GM19438 (cell line): ENCODE results near the gene NLRP5.
"Not testable (repeated sequence)": the region's sequence is repeated elsewhere in the genome, so short reads cannot be mapped to it uniquely, and the experiment has no call there.

ENCODE experiments used
- ATAC-seq: cut with Tn5 transposase; IDR thresholded peaks from one replicate; pipeline ENCODE4 v1.9.1; 2021; ENCODE audit warnings: low read depth; ENCODE audit not compliant: unreplicated experiment

The NLRP5 gene

GRCh38 chr19:55986487-55986886, at the start of gene NLRP5:
TSS of gene NLRP5 (plus strand) at chr19:55986775.
- no peak for ATAC-seq

GRCh38 chr19:55939206-55939605, 47.4 kb upstream of the NLRP5 start:
- no peak for ATAC-seq

GRCh38 chr19:55940306-55940705, 46.3 kb upstream of the NLRP5 start:
- no peak for ATAC-seq

- ATAC-seq: no peak
Measured at GRCh38 chr19:55947532-55947931, 39.0 kb upstream of the NLRP5 start, which contains the start of gene NLRP8. TSS of gene NLRP8 (plus strand) at chr19:55947832.

GRCh38 chr19:55950566-55950965, 36.0 kb upstream of the NLRP5 start:
- not testable (repeated sequence) for ATAC-seq

- ATAC-seq: no peak
Measured at GRCh38 chr19:55956431-55956830, 30.1 kb upstream of the NLRP5 start.

GRCh38 chr19:55958356-55958755, 28.2 kb upstream of the NLRP5 start:
- ATAC-seq: no peak

GRCh38 chr19:55959996-55960675, 26.4 kb upstream of the NLRP5 start:
- ATAC-seq: no peak

- ATAC-seq: no peak
Measured at GRCh38 chr19:55962186-55962585, 24.4 kb upstream of the NLRP5 start.

- ATAC-seq: no peak
Measured at GRCh38 chr19:55973982-55974381, 12.6 kb upstream of the NLRP5 start.

- no peak for ATAC-seq
Measured at GRCh38 chr19:55980415-55980814, 6.2 kb upstream of the NLRP5 start.

- ATAC-seq: no peak
Measured at GRCh38 chr19:55985254-55985653, 1.3 kb upstream of the NLRP5 start.

- no peak for ATAC-seq
Measured at GRCh38 chr19:55990831-55991230, 4.3 kb downstream of the NLRP5 start.

GRCh38 chr19:55993492-55993891, 6.9 kb downstream of the NLRP5 start:
- ATAC-seq: no peak

- ATAC-seq: no peak
Measured at GRCh38 chr19:56014765-56015164, 28.2 kb downstream of the NLRP5 start.

GRCh38 chr19:56015756-56016155, 29.2 kb downstream of the NLRP5 start:
- ATAC-seq: no peak

GRCh38 chr19:56019325-56019724, 32.8 kb downstream of the NLRP5 start:
- not testable (repeated sequence) for ATAC-seq

GRCh38 chr19:56020355-56020975, 33.9 kb downstream of the NLRP5 start:
- ATAC-seq: not testable (repeated sequence)

- no peak for ATAC-seq
Measured at GRCh38 chr19:56026769-56027168, 40.2 kb downstream of the NLRP5 start.

GRCh38 chr19:56053596-56053995, 67.0 kb downstream of the NLRP5 start:
- no peak for ATAC-seq

- ATAC-seq: peak; percentile 68
Measured at GRCh38 chr19:56066152-56067023, 79.8 kb downstream of the NLRP5 start.
